Endometrial microvascular endothelial cells (primary cell): ENCODE results near the gene LDLRAD4. TPM values are rescaled to one million over a fixed set of nuclear protein-coding genes. Genes with fewer than 3 reads are reported as not detected.

ENCODE experiments used
- in situ Hi-C: cut with HindIII; loops from 2 replicates; pipeline ENCODE4 v1.10.0; 2017; ENCODE audit warnings: low sequenced_read_pairs, low pct_unique_long_range_greater_than_20kb; ENCODE audit errors: inconsistent ontology term
- total RNA-seq: library from RNA; depleted of rRNA; stranded (reverse); fragments of >200 nt; gene quantifications from one replicate; pipeline ENCODE4 v1.2.3, GENCODE V29; 2015; ENCODE audit errors: inconsistent ontology term

LDLRAD4 gene
- total RNA-seq, 1 donor from 2014 or later, result 0.93 TPM

DNA sequence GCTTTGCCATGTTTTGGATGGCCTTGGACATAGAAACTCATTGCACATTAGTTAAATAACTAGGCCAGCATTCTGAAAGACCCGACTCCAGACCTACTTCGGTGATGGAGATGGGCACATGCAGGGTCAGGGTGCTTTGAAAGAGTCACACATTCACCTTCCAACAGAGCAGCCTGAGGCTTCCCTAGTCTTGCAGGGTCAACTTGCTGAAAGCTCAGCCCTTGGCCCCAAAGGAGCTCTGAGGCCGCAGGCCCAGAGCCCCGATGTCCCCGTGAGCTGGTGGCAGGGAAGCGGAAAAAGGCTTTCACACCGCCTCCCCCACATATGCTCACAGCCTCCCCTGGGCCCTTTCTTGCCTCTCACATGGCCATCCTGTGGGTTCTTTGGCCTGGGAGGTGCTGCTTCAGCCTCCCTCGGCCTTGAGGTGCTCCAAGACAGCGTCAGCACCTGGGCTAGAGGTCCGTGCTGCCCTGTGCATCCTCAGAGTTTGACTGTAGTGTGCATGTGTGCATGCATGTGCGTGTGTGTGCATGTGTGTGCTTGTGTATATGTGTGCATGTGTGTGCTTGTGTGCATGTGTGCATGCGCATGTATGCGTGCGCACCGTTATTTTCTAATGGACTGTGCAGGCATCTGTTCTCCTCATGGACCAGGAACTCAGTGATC, 21.6 kb downstream of the LDLRAD4 start:
- in situ Hi-C loops, result no loop called here

DNA sequence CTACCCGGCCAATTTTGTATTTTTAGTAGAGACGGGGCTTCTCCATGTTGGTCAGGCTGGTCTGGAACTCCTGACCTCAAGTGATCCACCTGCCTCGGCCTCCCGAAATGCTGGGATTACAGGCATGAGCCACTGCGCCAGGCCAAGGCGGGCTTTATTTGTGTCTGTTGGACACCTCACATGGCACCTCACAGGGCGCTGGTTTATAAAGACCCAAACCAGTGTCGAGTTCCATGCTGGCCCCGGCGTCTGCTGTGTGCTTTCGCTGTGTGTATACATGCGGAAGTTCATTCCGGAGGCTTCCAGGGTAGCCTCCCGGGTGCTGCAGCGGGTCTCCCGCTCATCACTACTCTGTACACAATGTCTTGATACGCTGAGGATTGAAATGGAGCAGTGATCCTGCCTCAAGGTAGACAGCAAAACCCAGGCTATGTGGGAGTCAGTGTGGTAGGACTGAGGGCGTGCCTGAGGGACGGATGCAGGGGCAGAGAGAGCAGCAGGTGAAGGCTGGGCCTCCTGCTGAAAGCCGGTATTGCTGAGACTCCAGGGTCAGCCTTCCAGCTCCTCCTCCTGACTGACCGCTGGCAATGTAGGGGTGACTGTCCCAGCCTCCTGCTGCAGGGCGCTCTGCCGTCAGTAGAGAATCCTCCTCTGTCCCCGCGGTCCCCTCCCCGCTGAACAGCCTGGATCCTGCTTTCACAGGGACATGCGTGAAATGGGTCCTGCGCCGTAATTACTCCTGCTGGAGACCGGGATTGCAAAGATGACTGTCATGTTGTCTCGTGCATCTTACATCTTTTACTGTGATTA, 22.7 kb downstream of the LDLRAD4 start:
- in situ Hi-C loops, result no loop called here

DNA sequence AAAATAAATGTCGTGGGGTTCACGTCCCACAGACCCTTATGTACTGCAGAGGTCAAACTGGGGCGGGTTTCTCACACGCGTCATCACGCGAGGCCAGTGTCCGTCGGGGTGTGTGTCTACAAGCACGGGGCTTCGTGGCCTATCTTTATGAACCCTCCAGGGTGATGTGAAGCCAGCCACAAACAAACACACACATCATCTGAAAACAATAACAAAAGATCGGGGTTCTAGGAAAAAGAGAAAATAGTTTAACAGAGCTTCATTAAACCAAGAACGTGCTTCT, 23.3 kb downstream of the LDLRAD4 start:
- in situ Hi-C loops, result no loop called here

DNA sequence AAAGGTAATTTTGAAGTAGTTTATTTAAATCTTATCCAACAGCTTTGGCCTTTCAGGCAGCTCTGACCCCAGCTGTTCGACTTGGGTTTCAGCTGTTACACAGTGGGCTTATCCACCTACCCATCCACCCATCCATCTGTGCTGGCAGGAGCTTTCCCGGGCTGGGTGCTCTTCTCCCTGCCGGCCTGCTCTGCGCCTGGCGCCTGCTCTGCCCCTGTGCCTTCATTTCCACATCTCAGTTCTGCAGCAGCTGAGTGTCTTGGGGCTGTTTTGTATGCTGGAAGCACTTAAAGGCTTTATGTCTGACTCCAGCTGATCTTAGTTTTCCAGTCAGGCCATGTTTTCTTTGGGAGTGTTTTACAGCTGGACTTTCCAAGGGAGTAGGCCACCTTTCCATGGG, 24.2 kb downstream of the LDLRAD4 start:
- in situ Hi-C loops, result no loop called here

DNA sequence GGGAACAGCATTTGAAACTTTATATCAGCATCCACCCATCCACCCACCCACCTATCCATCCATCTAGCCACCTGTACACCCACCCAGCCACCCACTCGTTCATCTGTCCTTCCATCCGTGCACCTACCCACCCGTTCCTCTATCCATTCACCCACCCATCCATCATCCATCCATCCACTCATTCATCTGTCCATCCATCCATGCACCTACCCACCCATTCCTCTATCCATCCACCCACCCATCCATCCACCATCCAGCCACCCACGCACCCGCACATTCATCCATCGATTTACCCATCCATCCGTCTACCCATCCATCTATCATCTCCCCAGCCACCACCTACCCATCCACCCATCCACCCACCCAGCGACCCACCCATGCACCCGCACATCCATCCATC, 24.8 kb downstream of the LDLRAD4 start:
- in situ Hi-C loops, result no loop called here

DNA sequence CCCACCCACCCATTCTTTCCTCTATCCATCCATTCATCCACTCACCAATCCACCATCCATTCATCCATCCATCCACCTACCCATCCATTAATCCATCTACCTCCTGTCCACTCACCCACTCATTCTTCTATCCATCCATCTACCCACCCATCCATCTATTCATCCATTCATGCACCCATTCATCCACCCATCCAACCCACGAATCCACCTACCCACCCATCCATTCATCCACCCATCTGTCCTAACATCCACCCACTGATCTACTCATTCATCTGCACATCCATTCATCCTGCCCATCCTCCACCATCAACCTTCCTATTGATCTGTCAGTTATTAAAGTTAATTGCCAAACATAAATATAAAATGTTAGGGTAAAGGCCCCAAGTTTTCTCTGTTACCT, 25.6 kb downstream of the LDLRAD4 start:
- in situ Hi-C loops, result no loop called here

DNA sequence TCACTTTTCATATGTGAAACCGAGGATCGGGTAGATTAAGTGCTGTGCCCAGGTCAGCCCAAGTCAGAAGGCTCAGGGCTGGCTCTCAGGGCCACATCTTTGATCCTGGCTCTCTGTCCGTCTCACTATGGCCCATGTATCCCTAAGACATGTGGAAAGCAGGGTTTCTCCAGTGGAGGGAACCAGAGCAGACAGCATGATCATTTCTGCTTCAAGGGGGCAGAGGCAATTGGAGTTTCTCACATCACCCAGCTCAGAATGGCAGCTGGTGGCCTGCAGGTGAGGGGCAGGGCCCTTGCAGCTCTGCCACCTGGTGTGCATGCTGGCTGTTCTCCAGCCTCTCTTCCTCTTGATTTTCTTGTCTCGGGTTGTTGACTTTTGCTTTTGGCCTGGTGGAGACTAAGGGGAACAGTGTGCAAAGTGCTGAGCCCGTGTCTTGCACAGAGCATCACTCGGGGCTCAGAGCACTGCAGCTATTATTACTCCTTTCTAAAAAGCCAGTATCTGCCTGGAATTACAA, 27.0 kb downstream of the LDLRAD4 start:
- in situ Hi-C loops, result no loop called here

DNA sequence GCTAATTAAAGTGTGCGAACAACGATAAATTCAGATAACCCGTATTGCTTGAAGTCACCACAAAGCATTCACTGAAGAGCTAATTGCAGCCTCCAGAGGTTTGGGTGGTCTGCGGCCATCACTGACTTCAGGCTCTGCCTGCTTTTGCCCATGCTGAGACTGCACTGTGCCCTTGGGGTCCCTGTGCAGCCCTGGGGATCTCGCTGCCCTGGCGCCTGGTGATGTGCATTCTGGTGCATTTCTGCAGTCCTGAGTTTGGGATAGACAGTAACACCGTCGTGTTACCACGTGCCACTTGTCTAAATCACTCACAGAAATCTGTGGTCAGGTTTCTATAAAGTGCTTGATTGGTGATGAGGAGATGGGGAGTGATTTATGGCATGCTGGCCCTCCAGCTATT, 27.6 kb downstream of the LDLRAD4 start:
- in situ Hi-C loops, result no loop called here

DNA sequence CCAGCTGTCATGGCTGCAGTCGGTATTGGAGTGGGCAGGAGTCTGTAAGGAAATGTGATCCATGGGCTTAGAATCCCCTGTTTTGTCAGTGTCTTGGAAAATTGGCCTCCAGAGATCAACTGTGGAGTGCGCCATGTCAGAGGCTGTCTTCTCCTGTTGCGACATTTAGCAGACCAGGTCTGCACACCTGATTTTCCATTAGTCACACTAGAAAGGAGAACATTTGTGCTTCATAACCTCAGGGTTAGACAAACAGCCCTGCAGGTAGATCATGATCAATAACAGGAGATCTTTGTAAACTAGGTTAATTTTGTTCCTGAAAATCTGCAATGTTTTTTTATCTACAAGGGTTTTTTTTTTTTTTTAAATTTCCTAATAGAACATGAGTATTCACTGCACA, 28.0 kb downstream of the LDLRAD4 start:
- in situ Hi-C loops, result no loop called here

DNA sequence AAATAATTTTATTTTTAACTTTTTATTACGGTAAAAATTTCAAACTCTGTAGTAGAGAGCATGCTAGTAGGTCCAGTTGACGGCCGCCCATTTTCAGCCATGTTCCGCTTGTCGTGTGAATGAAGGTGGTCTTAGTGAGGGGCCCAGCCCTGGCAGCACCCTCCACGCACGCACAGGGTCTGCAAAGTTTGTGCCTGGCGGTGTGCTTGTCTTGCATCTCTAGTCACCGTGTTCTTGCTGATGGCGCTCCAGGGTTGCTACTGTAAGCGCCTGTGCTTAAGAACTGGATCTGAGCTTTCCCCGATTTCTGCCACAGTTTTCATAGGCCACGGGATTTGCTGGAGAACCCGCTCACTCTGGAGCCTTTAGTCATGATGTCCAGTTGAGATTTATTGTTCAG, 28.9 kb downstream of the LDLRAD4 start:
- in situ Hi-C loops, result no loop called here

DNA sequence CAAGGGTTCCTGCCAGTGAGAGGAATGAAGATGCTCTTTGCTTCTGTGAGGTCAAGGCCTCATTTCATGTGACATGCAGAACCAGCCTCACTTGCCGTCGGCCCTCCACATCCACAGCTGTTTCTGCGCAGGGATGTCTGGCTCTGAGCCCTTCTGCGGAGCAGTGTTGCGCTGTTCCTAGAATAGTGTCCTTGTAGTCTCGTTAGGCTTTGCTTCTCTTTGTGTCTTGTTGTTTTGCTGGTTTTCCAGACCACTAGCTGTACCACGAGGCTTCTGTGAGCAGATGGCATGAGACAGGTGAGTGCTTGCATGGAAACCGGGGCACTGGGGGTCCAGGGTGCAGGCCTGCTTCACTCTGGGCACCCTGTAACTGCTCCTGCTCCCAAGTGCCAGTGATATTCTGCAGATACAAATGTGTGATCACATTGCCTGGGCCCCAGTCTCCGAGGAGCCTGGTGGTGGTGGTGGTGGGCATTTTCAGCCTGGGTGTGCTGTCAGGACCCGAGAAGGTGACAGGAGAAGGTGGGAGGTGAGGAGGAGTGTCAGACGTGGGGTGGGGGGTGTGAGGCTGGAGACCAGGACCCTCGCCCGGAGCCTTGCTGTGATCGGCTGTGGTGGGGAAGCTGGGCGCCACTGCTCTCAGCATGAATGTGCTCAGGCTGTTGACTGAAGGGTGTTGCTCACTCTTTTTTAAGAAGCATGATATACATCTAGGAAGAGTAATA, 34.3 kb downstream of the LDLRAD4 start:
- in situ Hi-C loops, result no loop called here

DNA sequence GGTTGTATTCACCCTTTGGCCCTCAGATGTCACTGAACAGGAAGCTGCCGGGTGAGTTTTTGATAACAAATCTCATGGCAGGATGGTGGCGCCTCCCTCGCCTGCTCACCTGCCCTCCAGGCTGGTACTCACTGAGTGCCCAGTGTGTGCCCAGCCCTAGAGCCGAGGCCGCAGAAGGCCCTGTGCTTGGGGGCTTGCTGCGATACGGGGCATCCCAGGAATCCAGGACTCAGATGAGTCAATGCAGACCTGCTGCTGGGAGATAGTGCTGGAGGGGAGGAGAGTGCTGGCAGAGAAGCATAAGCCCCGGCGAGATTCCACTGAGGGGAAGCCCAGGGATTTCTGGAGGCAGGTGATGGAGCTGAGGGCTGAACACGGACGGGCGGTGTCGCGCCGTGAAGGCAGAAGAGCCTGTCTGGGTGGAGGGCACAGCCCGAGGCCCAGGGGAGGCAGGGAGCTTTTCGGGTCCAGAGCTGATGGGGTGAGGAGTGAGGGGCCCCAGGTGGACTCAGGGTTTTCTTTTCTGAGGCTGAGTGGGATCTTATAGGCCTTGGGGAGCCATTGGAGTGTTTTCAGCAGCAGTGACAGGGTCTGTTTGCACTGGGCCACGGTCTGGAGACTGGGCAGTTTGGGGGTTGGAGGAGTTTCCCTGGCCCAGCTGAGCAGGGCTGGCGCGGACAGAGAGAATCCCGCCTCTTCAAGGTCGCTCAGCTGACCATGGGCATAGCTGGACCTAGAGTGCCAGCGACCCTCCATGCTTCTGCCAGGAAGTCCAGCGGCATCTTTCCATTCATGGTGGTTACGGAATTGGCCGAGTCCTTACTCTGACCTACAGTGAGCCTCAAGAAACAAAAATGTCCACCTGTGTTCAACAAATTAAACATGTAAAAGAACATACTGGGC, 35.5 kb downstream of the LDLRAD4 start:
- in situ Hi-C loops, result no loop called here

DNA sequence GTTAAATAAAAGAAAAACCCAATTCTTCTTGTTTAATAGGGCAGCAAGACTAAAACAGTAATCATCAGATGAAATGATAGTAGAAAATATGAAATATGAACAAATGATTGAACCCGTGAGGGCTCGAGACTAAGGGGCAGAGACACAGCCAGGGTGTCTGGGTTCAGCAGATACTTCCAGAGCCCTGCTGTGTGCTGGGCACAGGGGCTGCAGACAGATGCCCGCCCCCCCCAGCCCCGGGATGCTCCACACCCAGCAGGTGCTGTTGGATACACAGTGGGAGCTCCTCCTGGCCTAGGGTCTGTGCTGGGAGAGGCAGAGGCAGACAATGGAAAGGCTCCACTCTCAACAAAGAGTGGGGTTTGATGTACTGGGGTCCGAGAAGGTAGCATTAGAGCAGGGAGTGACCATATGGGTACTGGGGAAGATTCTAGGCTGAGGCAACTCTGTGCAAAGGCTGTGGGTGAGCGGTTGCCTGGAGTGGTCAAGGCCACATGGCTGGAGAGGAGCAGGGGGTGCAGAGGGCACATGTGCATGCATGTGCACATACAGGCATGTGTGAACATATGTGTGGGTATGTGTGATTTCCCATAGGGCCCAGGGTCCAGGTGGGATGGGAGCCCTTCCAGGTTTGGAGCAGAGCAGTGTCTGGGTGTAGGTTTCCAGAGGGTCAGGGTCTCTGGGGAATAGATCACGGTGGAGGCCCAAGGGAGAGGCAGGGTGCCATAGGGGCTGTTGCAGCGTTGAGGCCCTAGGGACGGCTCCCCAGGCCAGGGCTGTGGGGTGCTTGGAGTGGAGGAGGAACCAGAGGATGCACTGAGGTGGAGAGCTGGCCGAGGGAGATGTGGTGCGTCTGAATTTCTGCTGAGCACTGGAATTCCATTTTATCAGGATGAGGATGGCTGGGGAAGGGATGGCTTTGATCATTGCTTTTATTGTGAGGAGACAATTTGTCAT, 36.7 kb downstream of the LDLRAD4 start:
- in situ Hi-C loops, result no loop called here

DNA sequence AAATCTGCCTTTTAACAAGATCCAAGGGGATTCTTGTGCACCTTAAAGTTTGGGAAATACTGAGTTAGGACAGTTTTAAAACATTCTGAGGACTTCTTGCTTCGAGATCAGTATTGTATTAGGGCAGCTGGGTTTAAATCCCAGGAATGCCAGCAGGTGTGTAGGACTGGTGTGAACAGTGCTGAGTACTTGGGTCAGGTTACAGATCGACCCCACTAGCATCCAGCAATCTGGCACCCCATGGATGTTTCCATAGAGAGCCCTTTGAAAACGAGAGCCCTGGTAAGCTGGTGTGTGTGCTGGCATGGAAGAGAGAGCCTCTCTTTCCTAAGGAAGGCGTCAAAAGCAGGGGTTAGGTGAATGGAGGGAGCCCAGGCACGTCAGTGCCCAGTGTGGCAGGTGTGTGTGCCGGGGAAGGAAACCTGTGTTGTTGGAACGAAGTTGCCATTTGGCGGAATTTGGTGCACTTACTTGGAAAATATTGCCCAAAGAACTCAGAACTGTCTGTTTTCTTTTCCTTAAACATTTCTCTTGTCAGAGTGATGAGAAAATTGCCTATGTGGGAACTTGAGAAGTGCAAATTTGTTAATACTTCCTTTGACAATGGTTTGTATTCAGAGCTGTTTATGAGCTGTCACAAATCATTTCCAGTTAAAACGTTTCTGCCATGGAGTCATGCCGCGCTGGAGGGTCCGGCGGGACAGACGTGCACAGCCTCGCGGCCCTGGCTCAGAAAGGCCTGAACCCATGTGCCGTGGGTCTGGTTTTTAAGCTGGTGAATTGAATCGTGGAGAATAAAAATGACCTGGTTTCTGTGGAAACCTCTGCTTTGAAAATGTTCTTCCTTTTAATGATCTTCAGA, 38.1 kb downstream of the LDLRAD4 start:
- in situ Hi-C loops, result no loop called here

DNA sequence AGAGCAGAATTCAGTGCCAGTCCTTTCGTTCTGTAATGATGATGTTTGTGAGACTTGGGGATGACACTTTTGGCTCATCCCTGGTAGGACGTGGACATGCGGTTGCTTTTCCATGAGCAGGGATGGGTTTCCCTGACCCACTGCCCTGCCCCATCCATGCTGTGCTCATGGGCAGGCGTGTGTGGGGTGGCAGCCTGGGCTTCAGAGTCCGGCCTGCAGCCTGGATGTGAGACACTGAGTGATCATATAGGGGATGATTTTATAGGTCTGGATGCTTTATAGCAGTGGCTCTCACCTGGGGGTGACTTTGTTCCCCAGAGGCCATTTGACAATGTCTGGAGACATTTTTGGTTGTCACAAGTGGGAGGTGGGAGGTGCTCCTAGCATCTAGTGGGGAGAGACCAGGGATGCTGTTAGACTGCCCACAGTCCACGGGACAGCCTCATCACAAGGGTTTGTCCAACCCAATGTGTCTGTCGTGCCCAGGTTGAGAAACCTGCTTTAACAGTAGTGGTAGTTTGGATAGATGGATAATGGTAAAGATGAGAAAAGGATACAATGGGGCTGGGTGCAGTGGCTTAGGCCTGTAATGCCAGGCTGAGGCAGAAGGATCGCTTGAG, 38.9 kb downstream of the LDLRAD4 start:
- in situ Hi-C loops, result no loop called here

DNA sequence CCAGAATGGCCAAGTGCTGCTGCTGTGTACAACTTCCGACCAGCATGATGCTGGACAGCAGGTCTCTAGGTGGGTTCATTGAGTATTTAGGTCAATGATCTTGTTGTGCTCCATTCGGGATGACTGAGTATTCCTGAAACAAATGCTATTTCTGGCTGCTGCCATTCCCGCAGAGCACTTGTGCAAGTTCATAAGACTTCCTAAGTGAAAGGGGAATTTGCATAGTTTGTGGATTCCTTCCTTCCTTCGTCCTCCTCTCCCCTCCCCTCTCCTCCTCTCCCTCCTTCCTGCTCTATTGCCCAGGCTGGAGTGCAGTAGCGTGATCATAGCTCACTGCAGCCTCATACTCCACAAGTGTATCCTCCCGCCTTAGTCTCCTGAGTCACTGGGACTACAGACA, 40.4 kb downstream of the LDLRAD4 start:
- in situ Hi-C loops, result no loop called here

DNA sequence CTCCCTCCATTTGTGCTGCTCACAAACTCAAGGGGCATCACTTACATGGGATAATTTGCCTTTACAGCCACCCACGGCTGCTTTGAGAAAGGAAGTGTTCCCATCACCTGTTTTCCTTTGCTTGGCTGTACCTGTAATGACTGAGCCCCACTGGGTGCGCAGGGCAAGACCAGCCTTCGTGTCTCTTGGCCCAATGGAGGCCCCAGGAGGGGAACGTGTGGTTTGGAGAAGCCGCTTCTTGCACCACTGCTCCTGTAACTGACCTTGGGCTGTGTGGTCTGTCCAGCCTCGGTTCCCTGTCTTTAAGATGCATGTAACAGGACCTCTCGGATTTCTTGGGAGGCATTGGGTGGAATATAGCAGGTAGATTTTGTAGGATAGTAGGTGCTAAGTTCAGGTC, 41.1 kb downstream of the LDLRAD4 start:
- in situ Hi-C loops, result no loop called here
